ENCODE results near the gene RNU5B-1.
"Not testable (repeated sequence)": the region's sequence is repeated elsewhere in the genome, so short reads cannot be mapped to it uniquely, and the experiment has no call there.

The RNU5B-1 gene

GRCh38 chr15:65304381-65305149 lies at the start of gene RNU5B-1:
Gene RNU5B-1, plus strand, starts transcription at chr15:65304677.
- in situ Hi-C loops (cut with HindIII; ENCODE audit: low sequenced_read_pairs), result no loop called here

GRCh38 chr15:65254758-65255157 lies 49.7 kb upstream of the RNU5B-1 start:
- in situ Hi-C loops (cut with HindIII; ENCODE audit: low sequenced_read_pairs), result no loop called here

- in situ Hi-C loops (cut with HindIII; ENCODE audit: low sequenced_read_pairs), result no loop called here
Observed at GRCh38 chr15:65255486-65256140, 48.9 kb upstream of the RNU5B-1 start.

- in situ Hi-C loops (cut with HindIII; ENCODE audit: low sequenced_read_pairs), result no loop called here
Observed at GRCh38 chr15:65258375-65259262, 45.9 kb upstream of the RNU5B-1 start.

- in situ Hi-C loops (cut with HindIII; ENCODE audit: low sequenced_read_pairs), result no loop called here
Observed at GRCh38 chr15:65259367-65259797, 45.1 kb upstream of the RNU5B-1 start.

- in situ Hi-C loops (cut with HindIII; ENCODE audit: low sequenced_read_pairs), result loop anchor here (5.0 kb wide), 1 partner anchor 54 kb away; no protein-coding TSS in a partner anchor
Observed at GRCh38 chr15:65260968-65261367, 43.5 kb upstream of the RNU5B-1 start.

- in situ Hi-C loops (cut with HindIII; ENCODE audit: low sequenced_read_pairs), result loop anchor here (5.0 kb wide), 1 partner anchor 56 kb away; no protein-coding TSS in a partner anchor
Observed at GRCh38 chr15:65263313-65263712, 41.2 kb upstream of the RNU5B-1 start.

GRCh38 chr15:65264863-65265430 lies 39.5 kb upstream of the RNU5B-1 start:
- in situ Hi-C loops (cut with HindIII; ENCODE audit: low sequenced_read_pairs), result loop anchor here (5.0 kb wide), 1 partner anchor 58 kb away; no protein-coding TSS in a partner anchor

GRCh38 chr15:65266469-65266868 lies 38.0 kb upstream of the RNU5B-1 start:
- in situ Hi-C loops (cut with HindIII; ENCODE audit: low sequenced_read_pairs), result no loop called here

GRCh38 chr15:65268411-65268810 lies 36.1 kb upstream of the RNU5B-1 start:
- in situ Hi-C loops (cut with HindIII; ENCODE audit: low sequenced_read_pairs), result no loop called here

- in situ Hi-C loops (cut with HindIII; ENCODE audit: low sequenced_read_pairs), result not testable (repeated sequence)
Observed at GRCh38 chr15:65270811-65271545, 33.5 kb upstream of the RNU5B-1 start.

GRCh38 chr15:65275104-65275727 lies 29.3 kb upstream of the RNU5B-1 start:
- in situ Hi-C loops (cut with HindIII; ENCODE audit: low sequenced_read_pairs), result no loop called here

GRCh38 chr15:65275728-65276126 lies 28.8 kb upstream of the RNU5B-1 start:
- in situ Hi-C loops (cut with HindIII; ENCODE audit: low sequenced_read_pairs), result no loop called here

GRCh38 chr15:65277015-65277414 lies 27.5 kb upstream of the RNU5B-1 start:
- in situ Hi-C loops (cut with HindIII; ENCODE audit: low sequenced_read_pairs), result no loop called here

GRCh38 chr15:65278480-65278879 lies 26.0 kb upstream of the RNU5B-1 start:
- in situ Hi-C loops (cut with HindIII; ENCODE audit: low sequenced_read_pairs), result no loop called here

- in situ Hi-C loops (cut with HindIII; ENCODE audit: low sequenced_read_pairs), result no loop called here
Observed at GRCh38 chr15:65285291-65286068, 19.0 kb upstream of the RNU5B-1 start.

GRCh38 chr15:65286069-65286703 lies 18.3 kb upstream of the RNU5B-1 start:
- in situ Hi-C loops (cut with HindIII; ENCODE audit: low sequenced_read_pairs), result no loop called here

All from endothelial cell of hepatic sinusoid (primary cell).